Smooth muscle cell (in vitro differentiated cells): ENCODE results near the gene STK17B. TPM values are rescaled to one million over a fixed set of nuclear protein-coding genes. Genes with fewer than 3 reads are reported as not detected.

Source experiments
- DNase-seq: peaks from one replicate; lab custom pipeline; 2025; ENCODE audit not compliant: unreplicated experiment; lab: John Stamatoyannopoulos, UW
- H2AFZ ChIP-seq: fragments of 200-600 bp; sonication (generic); 2 replicates; pipeline ENCODE4 v1.6.0; 2016; ENCODE audit warnings: antibody characterized with exemption, low read depth, mild to moderate bottlenecking
- H3F3A ChIP-seq: fragments of 200-600 bp; sonication (generic); 2 replicates; pipeline ENCODE4 v1.6.0; 2017; ENCODE audit warnings: antibody characterized with exemption, low read depth
- H3K27ac ChIP-seq: fragments of 200-600 bp; sonication (generic); 2 replicates; pipeline ENCODE4 v1.5.1; 2016; ENCODE audit warnings: low read depth, mild to moderate bottlenecking
- H3K27me3 ChIP-seq: fragments of 200-600 bp; sonication (generic); 2 replicates; pipeline ENCODE4 v1.6.1; 2016; ENCODE audit warnings: low read depth, mild to moderate bottlenecking
- H3K36me3 ChIP-seq: fragments of 200-600 bp; sonication (generic); 2 replicates; pipeline ENCODE4 v1.5.1; 2016; ENCODE audit warnings: low read depth
- H3K4me1 ChIP-seq: fragments of 200-600 bp; sonication (generic); 2 replicates; pipeline ENCODE4 v1.5.1; 2016; ENCODE audit warnings: low read depth
- H3K4me2 ChIP-seq: fragments of 200-600 bp; sonication (generic); 2 replicates; pipeline ENCODE4 v1.6.0; 2016; ENCODE audit warnings: mild to moderate bottlenecking
- H3K4me3 ChIP-seq: fragments of 200-600 bp; sonication (generic); 2 replicates; pipeline ENCODE4 v1.5.1; 2016; ENCODE audit warnings: mild to moderate bottlenecking
- H3K79me2 ChIP-seq: fragments of 200-600 bp; sonication (generic); 2 replicates; pipeline ENCODE4 v1.6.0; 2016; ENCODE audit warnings: low read depth, mild to moderate bottlenecking
- H3K9ac ChIP-seq: fragments of 200-600 bp; sonication (generic); 2 replicates; pipeline ENCODE4 v1.6.0; 2016; ENCODE audit warnings: low read depth
- H3K9me3 ChIP-seq: fragments of 200-600 bp; sonication (generic); replicated peaks from 2 replicates; pipeline ENCODE4 v1.5.1; 2016; ENCODE audit warnings: low read depth
- H4K20me1 ChIP-seq: fragments of 200-600 bp; sonication (generic); 2 replicates; pipeline ENCODE4 v1.6.0; 2016; ENCODE audit warnings: low read depth
- CTCF ChIP-seq: fragments of 200-600 bp; sonication (generic); IDR thresholded peaks from 2 replicates; pipeline ENCODE4 v1.5.1; 2017; ENCODE audit warnings: borderline replicate concordance, mild to moderate bottlenecking, antibody characterized with exemption; ENCODE audit not compliant: insufficient read depth, poor library complexity, severe bottlenecking
- WGBS: methylation state at CpG from one replicate; pipeline ENCODE4 v1.1.7; 2016; ENCODE audit warnings: low lambda C conversion rate; 5-methylcytosine and 5-hydroxymethylcytosine counted together
- polyA plus RNA-seq: library from polyadenylated mRNA; unstranded; fragments of >200 nt; fragmentation: Nextera tagmentation; extraction: Ambion mirVana; gene quantifications from 2 replicates; pipeline ENCODE4 v1.2.1, GENCODE V29; 2016
- total RNA-seq: library from RNA; depleted of rRNA; stranded (reverse); fragments of >200 nt; gene quantifications from 2 replicates; pipeline ENCODE4 v1.2.3, GENCODE V29; 2014

Gene STK17B
- total and polyA plus RNA-seq, 2 experiments from 2014 or later: 33.5 to 165 TPM

- H4K20me1 ChIP-seq: no peaks in the 10 kb centered on the region
- no peaks in the 10 kb centered on the region for H3K36me3 ChIP-seq
- no peak overlapping the region for H2AFZ ChIP-seq
- no peaks in the 10 kb centered on the region for H3K4me1 ChIP-seq
- H3K27me3 ChIP-seq: no peaks in the 10 kb centered on the region
- 58% methylated on average over 1 of the region's 1 CpG for WGBS
- H3K4me2 ChIP-seq: no peak overlapping the region
- no peaks in the 10 kb centered on the region for H3K79me2 ChIP-seq
- peak overlapping the region; percentile 17 for H3K27ac ChIP-seq
- no peaks in the 10 kb centered on the region for H3F3A ChIP-seq
- no peak for DNase-seq
- no peak for TF ChIP-seq CTCF
- H3K9me3 ChIP-seq: no peaks in the 10 kb centered on the region
- H3K4me3 ChIP-seq: no peak overlapping the region
- H3K9ac ChIP-seq: no peak overlapping the region
Observed at GRCh38 chr2:196208915-196209314, 37.5 kb upstream of the STK17B start.

GRCh38 chr2:196206804-196207203 is 35.4 kb upstream of the STK17B start:
- Histone ChIP-seq H3K9ac (no peak overlapping the region), H3K27me3 (no peaks in the 10 kb centered on the region), H3K4me2 (no peak overlapping the region), H4K20me1 (no peaks in the 10 kb centered on the region), H3K27ac (no peak overlapping the region), H3K4me1 (no peaks in the 10 kb centered on the region), H3K4me3 (no peak overlapping the region), H3K9me3 (no peaks in the 10 kb centered on the region), H3K36me3 (no peaks in the 10 kb centered on the region), H3K79me2 (no peaks in the 10 kb centered on the region), H3F3A (no peaks in the 10 kb centered on the region), H2AFZ (no peak overlapping the region)
- 100% methylated on average over 1 of the region's 1 CpG for WGBS
- no peak for TF ChIP-seq CTCF
- no peak for DNase-seq

- no peaks in the 10 kb centered on the region for H3K79me2 ChIP-seq
- no peaks in the 10 kb centered on the region for H3K4me1 ChIP-seq
- H2AFZ ChIP-seq: no peak overlapping the region
- no peaks in the 10 kb centered on the region for H3K36me3 ChIP-seq
- H3K4me3 ChIP-seq: no peak overlapping the region
- no peak overlapping the region for H3K9ac ChIP-seq
- H3F3A ChIP-seq: no peaks in the 10 kb centered on the region
- H4K20me1 ChIP-seq: no peaks in the 10 kb centered on the region
- no peaks in the 10 kb centered on the region for H3K9me3 ChIP-seq
- H3K27me3 ChIP-seq: no peaks in the 10 kb centered on the region
- H3K4me2 ChIP-seq: no peak overlapping the region
- DNase-seq: no peak
- TF ChIP-seq CTCF: no peak
- no peak overlapping the region for H3K27ac ChIP-seq
Observed at GRCh38 chr2:196205881-196206435, 34.6 kb upstream of the STK17B start.

- WGBS: 90% methylated on average over 5 of the region's 5 CpGs
Observed at GRCh38 chr2:196205011-196205766, 33.8 kb upstream of the STK17B start.

More at GRCh38 chr2:196205011-196205766, 33.8 kb upstream of the STK17B start:
- Histone ChIP-seq H3K9ac (no peak overlapping the region), H3K4me2 (no peak overlapping the region), H3K4me1 (no peaks in the 10 kb centered on the region), H3K36me3 (no peaks in the 10 kb centered on the region), H3F3A (no peaks in the 10 kb centered on the region), H3K79me2 (no peaks in the 10 kb centered on the region), H2AFZ (no peak overlapping the region), H4K20me1 (no peaks in the 10 kb centered on the region), H3K27me3 (no peaks in the 10 kb centered on the region), H3K27ac (no peak overlapping the region), H3K4me3 (no peak overlapping the region), H3K9me3 (no peaks in the 10 kb centered on the region)
- TF ChIP-seq CTCF: no peak
- DNase-seq: no peak
